GF-D8 (cell line): Measurements from ENCODE around the gene ARHGAP42.

ENCODE experiments used
- DNase-seq: peaks from one replicate; lab custom pipeline; 2025; lab: John Stamatoyannopoulos, UW

Gene ARHGAP42

DNA sequence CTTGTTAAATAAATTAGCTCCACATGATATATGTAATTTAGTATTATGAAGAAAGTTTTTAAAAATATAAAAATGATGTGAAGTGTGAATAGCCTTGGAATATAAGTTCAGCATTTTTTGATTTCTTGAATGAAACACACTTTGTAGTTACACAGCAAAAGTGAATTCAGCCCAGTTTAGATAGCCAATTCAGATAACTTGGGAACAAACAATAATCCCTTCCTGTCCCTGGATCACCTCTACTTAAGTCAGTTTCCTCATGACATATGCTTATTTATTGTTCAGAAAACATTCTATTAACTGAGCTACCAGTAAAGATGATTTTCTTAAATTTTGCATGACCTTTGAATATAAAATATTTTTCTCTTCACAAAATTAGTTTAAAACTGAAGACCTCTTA lies 335.2 kb downstream of the ARHGAP42 start:
- DNase-seq, result no peak

DNA sequence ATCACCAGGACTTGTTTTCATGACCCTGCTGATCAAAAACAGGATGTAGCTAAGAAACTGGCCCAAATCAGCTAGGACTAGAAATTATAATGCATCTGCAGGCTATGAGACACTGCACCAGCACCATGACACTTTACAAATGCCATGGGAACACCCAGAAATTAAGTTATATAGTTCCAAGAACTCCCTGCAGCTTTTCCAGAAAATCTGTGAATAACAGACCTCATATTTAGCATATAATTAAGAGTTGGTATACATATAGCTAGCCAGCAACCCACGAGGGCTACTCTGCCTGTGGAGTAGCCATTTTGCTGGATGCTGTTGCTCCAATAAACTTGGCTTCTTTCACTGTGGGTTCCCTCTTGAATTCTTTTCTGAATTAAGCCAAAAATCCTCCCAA lies 341.6 kb downstream of the ARHGAP42 start:
- DNase-seq, result no peak

DNA sequence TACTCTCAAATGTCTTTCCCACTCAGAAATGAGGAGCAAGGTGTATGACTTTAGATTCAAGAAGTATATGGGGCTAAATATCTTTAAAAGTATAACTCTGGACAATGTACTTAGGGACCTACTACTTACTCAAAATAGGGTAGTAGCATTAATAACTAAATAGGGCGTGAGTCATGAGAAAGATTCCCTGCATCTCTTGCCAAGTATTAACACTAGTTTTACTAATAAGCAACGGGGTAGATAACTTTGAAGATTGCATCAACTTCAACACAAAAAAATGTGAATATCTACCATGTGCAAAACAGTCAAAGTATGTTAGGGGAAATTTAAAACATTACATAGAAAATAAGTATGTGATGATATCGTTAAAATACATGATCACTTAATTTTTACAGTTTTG lies 342.9 kb downstream of the ARHGAP42 start:
- DNase-seq, result no peak

DNA sequence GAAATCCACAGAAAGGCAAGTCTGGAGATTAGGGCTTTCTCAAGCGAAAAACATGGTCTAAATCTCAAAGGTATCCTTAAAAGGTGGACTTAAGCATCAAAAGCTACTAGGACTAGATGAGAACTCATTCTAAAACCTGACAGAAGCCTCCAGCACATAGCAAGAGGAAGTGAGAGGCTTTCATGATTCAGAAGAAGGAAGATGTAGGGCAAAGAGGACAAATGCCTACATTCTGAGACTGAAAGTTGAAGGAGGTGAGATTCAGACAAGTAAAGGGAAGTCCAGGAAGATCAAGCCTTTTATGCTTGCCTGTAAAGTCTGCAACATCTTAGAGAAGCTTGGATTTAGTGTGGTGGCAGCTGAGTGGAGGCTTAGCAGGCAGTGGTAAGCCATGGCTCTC lies 343.6 kb downstream of the ARHGAP42 start:
- DNase-seq, result no peak

DNA sequence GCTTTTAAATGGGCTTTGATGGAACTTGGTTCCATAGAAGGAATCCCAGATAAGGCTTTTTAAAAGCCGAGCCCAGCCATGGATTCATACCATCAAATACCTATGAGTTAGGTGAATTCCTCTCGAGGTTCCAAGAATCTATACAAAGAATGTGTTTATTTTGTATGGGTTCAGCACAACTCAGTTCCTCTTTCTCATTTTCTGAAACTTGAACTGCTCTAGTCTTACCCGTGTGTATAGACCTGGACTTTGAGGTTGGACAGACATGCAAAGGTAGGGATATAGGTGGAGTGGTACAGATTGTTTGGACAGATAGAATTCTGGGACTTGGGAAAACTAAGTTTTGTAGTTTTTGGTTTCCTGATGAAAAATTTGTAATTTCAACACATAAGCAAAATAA lies 344.6 kb downstream of the ARHGAP42 start:
- no peak for DNase-seq

DNA sequence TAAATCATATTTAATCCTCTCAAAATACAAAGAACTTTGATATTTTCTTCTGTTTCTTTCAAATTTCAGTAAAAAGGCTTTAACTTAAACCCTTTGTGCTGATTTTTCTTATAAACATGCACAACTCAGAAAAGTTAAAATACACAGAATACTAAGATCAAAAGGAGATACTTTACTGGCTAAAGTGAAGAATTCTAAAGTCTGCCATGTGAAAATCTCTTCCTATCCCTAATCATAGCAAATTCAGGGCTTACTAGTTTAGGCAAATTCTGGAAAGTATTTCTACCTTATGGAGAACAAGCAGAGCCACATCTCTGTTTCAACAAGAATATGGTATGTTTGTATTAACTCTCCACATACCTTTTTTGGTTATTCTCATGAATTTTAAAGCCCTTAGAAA lies 345.9 kb downstream of the ARHGAP42 start:
- no peak for DNase-seq

DNA sequence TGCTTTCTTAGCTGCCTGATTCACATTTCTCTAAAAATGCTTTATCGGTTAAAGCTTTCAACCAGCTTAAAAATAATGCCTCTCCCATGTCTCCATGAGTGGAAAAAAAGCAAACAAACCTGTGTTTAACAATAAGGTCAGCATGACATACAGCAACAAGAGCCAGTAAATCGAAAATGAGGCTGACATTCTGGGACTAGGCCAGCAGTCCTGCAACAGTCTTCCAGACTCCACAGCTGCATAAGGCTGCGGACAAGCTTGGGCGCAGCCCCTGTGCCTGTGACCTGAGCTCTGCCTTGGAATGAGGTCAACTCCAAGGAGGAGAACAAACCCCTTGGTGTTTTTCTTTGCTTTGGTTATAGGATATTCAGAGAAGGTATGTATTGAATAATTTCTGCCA lies 347.0 kb downstream of the ARHGAP42 start:
- DNase-seq, result no peak

DNA sequence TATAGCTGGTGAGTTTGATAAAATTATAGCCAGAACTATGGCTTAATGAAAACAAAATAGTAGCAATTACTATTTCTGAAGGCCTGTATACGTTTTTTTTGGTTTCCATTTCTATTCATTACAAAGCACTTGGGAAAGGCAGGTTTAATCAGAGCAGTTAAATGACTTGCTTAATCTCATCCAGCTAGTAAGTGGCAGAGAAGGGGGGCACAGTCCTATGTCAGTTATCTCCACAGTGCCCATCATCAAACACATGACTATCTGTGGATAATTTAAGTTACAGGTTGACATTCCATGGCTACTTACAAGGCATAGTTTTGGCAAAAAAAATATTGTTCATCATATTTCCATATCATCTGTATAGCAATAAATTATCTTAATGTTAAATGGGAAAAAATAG lies 348.8 kb downstream of the ARHGAP42 start:
- no peak for DNase-seq
